K562 (cell line): ENCODE measurements around the gene VSIG4. TPM values are rescaled to one million over a fixed set of nuclear protein-coding genes. Genes with fewer than 3 reads are reported as not detected.

Source experiments
- BRD9 ChIP-seq: fragments of 450-650 bp; IDR thresholded peaks from 2 replicates; pipeline ENCODE4 v1.6.1; 2018; ENCODE audit warnings: low read depth; ENCODE audit not compliant: partially characterized antibody
- CREB1 ChIP-seq, 2 experiments: sonication (generic) in 1 of 2; formaldehyde crosslinking in 1 of 2; IDR thresholded peaks; 2 replicates each; pipeline versions ENCODE4 v1.6.1 to v1.8.0; 2012 to 2022; ENCODE audit warnings: inconsistent platforms in 1 of 2, mild to moderate bottlenecking in 1 of 2, missing genetic modification reagents in 1 of 2, moderate library complexity in 1 of 2
- DEAF1 ChIP-seq: fragments of 450-650 bp; formaldehyde crosslinking; IDR thresholded peaks from 2 replicates; pipeline ENCODE4 v1.4.0; 2020; ENCODE audit warnings: mild to moderate bottlenecking, moderate library complexity
- EP300 ChIP-seq: IDR thresholded peaks from 2 replicates; pipeline ENCODE4 v1.6.1; 2012; ENCODE audit warnings: low read length, improper control_type of control experiment
- EP400 ChIP-seq: fragments of 450-650 bp; IDR thresholded peaks from 2 replicates; pipeline ENCODE4 v1.6.1; 2017; ENCODE audit warnings: antibody characterized with exemption, mild to moderate bottlenecking, moderate library complexity
- MECOM ChIP-seq: fragments of 250-450 bp; sonication (Bioruptor Pico); IDR thresholded peaks from 2 replicates; pipeline ENCODE4 v1.8.0; 2022; ENCODE audit warnings: inconsistent platforms
- PBX2 ChIP-seq, 2 experiments: IDR thresholded peaks in 1 of 2; conservative IDR thresholded peaks in 1 of 2; 2 replicates each; pipeline ENCODE4 v1.6.1; 2016; ENCODE audit warnings: low read depth in 2 of 2, mild to moderate bottlenecking in 1 of 2, missing compliant biosample characterization in 1 of 2, missing genetic modification characterization in 1 of 2, moderate library complexity in 1 of 2
- PHB2 ChIP-seq: fragments of 450-650 bp; IDR thresholded peaks from 2 replicates; pipeline ENCODE4 v1.6.1; 2017; ENCODE audit warnings: low read depth
- PKNOX1 ChIP-seq: fragments of 450-650 bp; IDR thresholded peaks from 2 replicates; pipeline ENCODE4 v1.6.1; 2016
- SAFB2 ChIP-seq: fragments of 200-400 bp; formaldehyde crosslinking; IDR thresholded peaks from 2 replicates; pipeline ENCODE4 v1.6.1; 2018; ENCODE audit warnings: borderline replicate concordance, low read length, low read depth, moderate library complexity; ENCODE audit not compliant: severe bottlenecking
- SETDB1 ChIP-seq: IDR thresholded peaks from one replicate; pipeline ENCODE4 v1.6.1; 2012; ENCODE audit warnings: low read length, control low read depth, inconsistent platforms
- STAT6 ChIP-seq: sonication (generic); formaldehyde crosslinking; IDR thresholded peaks from 2 replicates; pipeline ENCODE4 v1.8.1; 2023; ENCODE audit warnings: mild to moderate bottlenecking, missing genetic modification reagents
- THRB ChIP-seq: fragments of 450-650 bp; formaldehyde crosslinking; conservative IDR thresholded peaks from 2 replicates; pipeline ENCODE4 v1.4.0; 2022; ENCODE audit warnings: mild to moderate bottlenecking, missing genetic modification characterization
- ZNF239 ChIP-seq: fragments of 250-450 bp; sonication (Bioruptor Pico); IDR thresholded peaks from 2 replicates; pipeline ENCODE4 v1.4.0; 2020; ENCODE audit warnings: mild to moderate bottlenecking
- ZNF444 ChIP-seq: fragments of 250-450 bp; sonication (Bioruptor Pico); IDR thresholded peaks from 2 replicates; pipeline ENCODE4 v1.4.0; 2020; ENCODE audit warnings: mild to moderate bottlenecking, moderate library complexity
- ZNF639 ChIP-seq, 2 experiments: fragments of 200-800 bp in 1 of 2; sonication (Bioruptor generic) in 1 of 2; sonication (generic) in 1 of 2; formaldehyde crosslinking in 1 of 2; IDR thresholded peaks in 1 of 2; conservative IDR thresholded peaks in 1 of 2; 2 replicates each; pipeline versions ENCODE4 v1.5.0 to v1.6.1; 2016 to 2020; ENCODE audit warnings: missing compliant biosample characterization in 1 of 2, missing genetic modification characterization in 1 of 2, missing genetic modification reagents in 1 of 2
- polyA plus RNA-seq, 8 experiments: library from polyadenylated mRNA; depleted of rRNA in 4 of 8; stranded (reverse) in 5 of 8; unstranded in 3 of 8; fragments of >200 nt; fragmentation: Nextera tagmentation in 2 of 8; fragmentation: Illumina TruSeq in 1 of 8; extraction: Ambion mirVana in 2 of 8; extraction: Trizol in 1 of 8; gene quantifications; 2 replicates each; pipeline versions ENCODE4 v1.2.1 to v1.2.3, GENCODE V29; 2011 to 2014; ENCODE audit warnings: inconsistent platforms in 1 of 8, missing spikeins in 1 of 8
- total RNA-seq, 7 experiments: library from RNA; depleted of rRNA in 6 of 7; stranded (reverse); fragments of >200 nt in 6 of 7; fragmentation: Illumina TruSeq in 2 of 7; extraction: Trizol in 2 of 7; gene quantifications; 2 replicates each; pipeline versions ENCODE4 v1.2.1 to v1.2.3, GENCODE V29; 2011 to 2021; ENCODE audit warnings: low replicate concordance in 1 of 7

VSIG4 gene
- total and polyA plus RNA-seq, 9 of the 15 experiments (the other 6 are each of a cell fraction or from before 2014, with no cell fraction given): 0.22 to 1.6 (median 0.46) TPM; not detected in 1

GRCh38 chrX:66012094-66012534 is 27.8 kb downstream of the VSIG4 start (continued):
- TF ChIP-seq PBX2 (CRISPR knock-in tag; IDR thresholded peaks at IDR 0.05; ENCODE audit: low read depth) (no peak), PBX2 (tag; conservative IDR thresholded peaks at IDR 0.05; ENCODE audit: low read depth) (peak; percentile 72), BRD9 (peak; percentile 48), ZNF239 (CRISPR knock-in tag) (peak; percentile 52), ZNF444 (CRISPR knock-in tag) (no peak), MECOM (CRISPR knock-in tag) (0 out of 2 replicates have a peak, but pooled peaks have one; percentile 29), THRB (CRISPR knock-in tag) (no peak), CREB1 (IDR thresholded peaks at IDR 0.05) (no peak), CREB1 (CRISPR knock-in tag; IDR thresholded peaks at IDR 0.05) (no peak), SETDB1 (no peak), SAFB2 (no peak), DEAF1 (CRISPR knock-in tag) (peak; percentile 7; the same call in 1 of the 2 replicates), EP300 (peak; percentile 82), EP400 (peak; percentile 30; the same call in 1 of the 2 replicates), PKNOX1 (peak; percentile 65), ZNF639 (CRISPR knock-in tag; conservative IDR thresholded peaks at IDR 0.05 in 1 of 2, IDR thresholded peaks at IDR 0.05 in 1 of 2) (peak in 1 of 2 experiments; percentile 23; a peak in 1 of 4 replicates), PHB2 (no peak), STAT6 (CRISPR knock-in tag) (no peak)
